Common myeloid progenitor, CD34-positive (primary cell): ENCODE measurements around the gene CANT1. TPM values are rescaled to one million over a fixed set of nuclear protein-coding genes. Genes with fewer than 3 reads are reported as not detected.

Source experiments
- CTCF ChIA-PET: fragments of 350-600 bp; sonication (Branson Sonifier 250); formaldehyde crosslinking; loops from one replicate; lab custom pipeline; 2021; ENCODE audit warnings: antibody characterized with exemption; lab: Charles Lee
- POLR2A ChIA-PET: fragments of 350-600 bp; sonication (Branson Sonifier 250); formaldehyde crosslinking; loops from one replicate; lab custom pipeline; 2021; ENCODE audit warnings: antibody characterized with exemption; lab: Charles Lee
- DNase-seq, 3 donors: peaks; one replicate each; pipeline versions ENCODE4 v3.0.0 to v3.0.0-alpha.2; 2013
- H3K27ac ChIP-seq, 2 experiments: 1 replicate in 1 of 2; 2 replicates in 1 of 2; pipeline ENCODE4 v1.7.0; 2013; ENCODE audit warnings: inconsistent platforms in 2 of 2, low read length in 2 of 2, mild to moderate bottlenecking in 2 of 2, low read depth in 1 of 2, moderate library complexity in 1 of 2; ENCODE audit not compliant: severe bottlenecking in 2 of 2, insufficient read depth in 1 of 2, poor library complexity in 1 of 2
- H3K27me3 ChIP-seq, 5 experiments: replicated peaks in 2 of 5; 1 replicate in 3 of 5; 2 replicates in 2 of 5; pipeline versions ENCODE4 v1.6.1 to v1.7.0; 2013; ENCODE audit warnings: low read length in 4 of 5, mild to moderate bottlenecking in 2 of 5, moderate library complexity in 2 of 5, inconsistent platforms in 1 of 5; ENCODE audit not compliant: insufficient read depth in 5 of 5, control insufficient read depth in 4 of 5
- H3K36me3 ChIP-seq, 4 experiments: 1 replicate in 2 of 4; 2 replicates in 2 of 4; pipeline versions ENCODE4 v1.6.1 to v1.7.0; 2013; ENCODE audit warnings: low read length in 3 of 4, control low read depth in 1 of 4, mild to moderate bottlenecking in 1 of 4; ENCODE audit not compliant: control insufficient read depth in 4 of 4, insufficient read depth in 4 of 4
- H3K4me1 ChIP-seq, 4 experiments: 1 replicate in 3 of 4; 2 replicates in 1 of 4; pipeline versions ENCODE4 v1.6.1 to v1.7.1; 2013; ENCODE audit warnings: low read length in 3 of 4, mild to moderate bottlenecking in 3 of 4, control low read depth in 1 of 4, inconsistent platforms in 1 of 4, moderate library complexity in 1 of 4; ENCODE audit not compliant: control insufficient read depth in 4 of 4, insufficient read depth in 4 of 4; ENCODE audit errors: control extremely low read depth in 1 of 4
- H3K4me3 ChIP-seq, 7 experiments: 1 replicate in 4 of 7; 2 replicates in 3 of 7; pipeline versions ENCODE4 v1.5.1 to v1.7.0; 2013; ENCODE audit warnings: mild to moderate bottlenecking in 7 of 7, low read length in 6 of 7, moderate library complexity in 6 of 7, inconsistent platforms in 2 of 7, low read depth in 2 of 7, control low read depth in 1 of 7; ENCODE audit not compliant: insufficient read depth in 4 of 7, control insufficient read depth in 1 of 7; ENCODE audit errors: extremely low read depth in 1 of 7
- H3K9me3 ChIP-seq, 5 experiments: 1 replicate in 4 of 5; 2 replicates in 1 of 5; pipeline versions ENCODE4 v1.6.1 to v1.7.1; 2013; ENCODE audit warnings: low read length in 4 of 5, mild to moderate bottlenecking in 2 of 5, inconsistent platforms in 1 of 5, low read depth in 1 of 5, moderate library complexity in 1 of 5; ENCODE audit not compliant: control insufficient read depth in 4 of 5, insufficient read depth in 2 of 5; ENCODE audit errors: control extremely low read depth in 1 of 5
- whole genome bisulfite sequencing: methylation state at CpG from one replicate; pipeline ENCODE4 v1.1.5; 2013; ENCODE audit not compliant: insufficient coverage; 5-methylcytosine and 5-hydroxymethylcytosine counted together
- polyA plus RNA-seq: library from polyadenylated mRNA; unstranded; fragments of 120-200 nt; gene quantifications from one replicate; pipeline ENCODE4 v1.2.1, GENCODE V29; 2013

The CANT1 gene
- 16.2 TPM for polyA plus RNA-seq

DNA sequence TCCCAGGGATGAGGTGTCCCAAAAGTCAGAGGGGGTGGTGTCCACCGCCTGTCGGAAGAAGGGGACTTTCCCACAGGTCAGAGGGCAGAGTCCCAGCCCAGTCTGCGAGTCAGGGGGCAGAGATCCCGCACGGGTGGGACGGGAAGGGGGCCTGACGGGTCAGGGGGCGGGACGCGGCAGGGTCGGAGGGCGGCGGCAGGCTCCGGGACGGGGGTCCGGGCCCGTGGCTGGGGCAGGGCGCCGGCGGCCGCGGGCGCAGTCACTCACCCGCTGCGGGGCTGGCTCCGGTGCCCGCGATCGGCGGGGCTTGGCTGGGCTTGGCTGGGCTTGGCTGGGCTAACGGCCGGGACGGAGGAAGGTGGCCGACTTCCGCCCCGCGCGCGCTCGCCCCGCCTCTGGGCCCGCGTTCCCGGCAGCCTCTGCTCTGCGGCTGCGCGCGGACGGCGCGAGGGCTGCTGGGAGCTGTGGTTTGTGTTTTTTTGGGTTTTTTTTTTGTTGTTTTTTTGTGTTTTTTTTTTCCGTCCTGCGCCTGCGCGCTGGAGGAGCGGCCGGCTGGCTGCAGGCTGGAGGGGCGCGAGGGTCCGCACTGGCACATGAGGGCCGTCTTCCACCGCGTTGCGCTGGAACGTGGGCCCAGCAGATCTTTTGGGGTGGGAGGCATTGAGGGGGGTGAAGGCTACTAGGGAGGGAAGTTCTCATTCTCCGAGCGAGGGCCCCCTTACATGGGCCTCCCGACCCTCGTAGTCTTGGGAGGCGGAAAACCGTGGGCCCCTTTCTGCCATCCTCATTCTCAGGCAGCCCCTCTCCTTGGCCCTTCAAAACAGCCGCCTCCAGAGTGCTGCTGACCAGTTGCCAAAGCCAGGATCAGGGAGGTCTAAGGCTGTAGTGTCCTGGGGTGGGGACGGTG, at the start of gene CANT1:
Gene CANT1, minus strand, starts transcription at position 368 of the 907 bp plus-strand sequence. CDS start 12,142 bp downstream, outside the sequence.
- WGBS: 0% methylated on average over 50 of the region's 73 CpGs
- Histone ChIP-seq H3K4me3 (peak within 1 kb of the TSS; percentile 70 to 99 (median 94)), H3K27me3 (no peaks in the 10 kb centered on the region), H3K27ac (peak within 1 kb of the TSS; percentile 88 to 97), H3K9me3 (peaks cover 0 to 5% (median 0%) of the 10 kb centered on the region in 5 experiments), H3K4me1 (peaks cover 9 to 51% (median 48%) of the 10 kb centered on the region in 4 experiments), H3K36me3 (peaks cover 0 to 19% (median 5%) of the 10 kb centered on the region in 4 experiments)
- peak; percentile 87 to 91 (median 89) for DNase-seq
- CTCF ChIA-PET: interaction anchor here (1.1 kb wide), 1 partner anchor 14 kb away, joined by 3 read pairs; no protein-coding TSS in a partner anchor
- POLR2A ChIA-PET: no interaction called here

DNA sequence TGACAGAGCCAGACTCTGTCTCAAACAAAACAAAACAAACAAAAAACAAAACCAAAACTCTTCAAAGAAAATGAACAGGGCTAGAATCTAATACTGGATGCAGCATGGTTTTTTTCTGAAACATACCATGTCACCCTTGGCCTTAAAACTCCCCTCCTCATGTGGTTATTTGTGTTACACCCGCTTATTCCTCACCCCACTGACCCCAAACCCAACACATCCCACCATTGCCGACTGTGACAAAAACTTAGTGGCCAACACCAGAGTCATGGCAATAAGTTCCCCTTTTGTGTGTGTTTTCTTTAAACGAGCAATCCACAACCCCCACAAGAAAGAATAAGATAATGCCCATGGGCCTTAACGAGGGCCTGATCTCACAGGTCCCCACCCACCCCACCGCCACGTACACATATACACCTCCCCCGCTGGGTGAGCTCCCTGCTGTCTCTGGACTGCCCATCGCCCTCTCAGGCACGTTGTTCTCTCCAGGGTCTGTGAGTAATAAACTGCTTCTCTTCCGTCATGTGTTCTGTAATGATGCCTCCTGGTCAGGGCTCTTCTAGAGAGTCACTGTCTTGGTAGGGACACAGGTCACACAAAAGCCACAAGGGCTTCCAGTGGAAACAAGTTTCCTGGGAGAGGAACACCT, 48.3 kb upstream of the CANT1 start:
- WGBS: 73% methylated on average over 10 of the region's 10 CpGs

DNA sequence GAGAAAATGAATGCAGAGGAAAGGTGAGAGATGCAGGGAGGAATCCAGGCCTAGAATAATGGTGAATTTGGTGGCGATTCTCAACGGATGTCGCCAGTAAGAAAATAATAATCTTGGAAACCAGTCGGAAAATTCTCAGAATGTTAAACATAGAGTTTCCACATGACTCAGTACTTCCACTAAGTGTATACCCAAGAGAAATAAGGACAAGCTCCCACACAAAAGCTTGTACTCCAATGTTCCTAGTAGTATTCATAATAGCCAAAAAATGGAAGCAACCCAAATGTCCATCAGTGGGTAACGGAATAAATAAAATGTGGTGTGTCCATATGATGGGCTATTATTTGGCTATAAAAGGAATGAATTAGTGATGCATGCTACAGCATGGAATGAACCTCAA, 45.6 kb upstream of the CANT1 start:
- no peaks in the 10 kb centered on the region for H3K36me3 ChIP-seq
- H3K4me1 ChIP-seq: peaks cover 0 to 20% (median 9%) of the 10 kb centered on the region in 4 experiments
- H3K9me3 ChIP-seq: peaks cover 0 to 12% (median 10%) of the 10 kb centered on the region in 5 experiments
- WGBS: 100% methylated on average over 3 of the region's 5 CpGs
- DNase-seq: no peak
- no peak overlapping the region for H3K4me3 ChIP-seq
- CTCF ChIA-PET: interaction anchor here (1.1 kb wide), 1 partner anchor 337 kb away, joined by 3 read pairs; no protein-coding TSS in a partner anchor
- POLR2A ChIA-PET: no interaction called here
- H3K27ac ChIP-seq: no peak overlapping the region
- H3K27me3 ChIP-seq: peaks cover 0 to 2% (median 0%) of the 10 kb centered on the region in 5 experiments

More for the DNA sequence above, 48.3 kb upstream of the CANT1 start:
- H3K4me3 ChIP-seq: no peak overlapping the region
- H3K27ac ChIP-seq: no peak overlapping the region
- peaks cover 0 to 2% (median 0%) of the 10 kb centered on the region in 5 experiments for H3K27me3 ChIP-seq
- DNase-seq: peak in 2 of 3 donors; percentile 49 to 55
- peaks cover 0 to 20% (median 9%) of the 10 kb centered on the region in 4 experiments for H3K4me1 ChIP-seq
- CTCF ChIA-PET: interaction anchor here (4.5 kb wide), 1 partner anchor 13 kb away, joined by 25 read pairs; no protein-coding TSS in a partner anchor
- POLR2A ChIA-PET: no interaction called here
- no peaks in the 10 kb centered on the region for H3K36me3 ChIP-seq
- peaks cover 0 to 12% (median 10%) of the 10 kb centered on the region in 5 experiments for H3K9me3 ChIP-seq

DNA sequence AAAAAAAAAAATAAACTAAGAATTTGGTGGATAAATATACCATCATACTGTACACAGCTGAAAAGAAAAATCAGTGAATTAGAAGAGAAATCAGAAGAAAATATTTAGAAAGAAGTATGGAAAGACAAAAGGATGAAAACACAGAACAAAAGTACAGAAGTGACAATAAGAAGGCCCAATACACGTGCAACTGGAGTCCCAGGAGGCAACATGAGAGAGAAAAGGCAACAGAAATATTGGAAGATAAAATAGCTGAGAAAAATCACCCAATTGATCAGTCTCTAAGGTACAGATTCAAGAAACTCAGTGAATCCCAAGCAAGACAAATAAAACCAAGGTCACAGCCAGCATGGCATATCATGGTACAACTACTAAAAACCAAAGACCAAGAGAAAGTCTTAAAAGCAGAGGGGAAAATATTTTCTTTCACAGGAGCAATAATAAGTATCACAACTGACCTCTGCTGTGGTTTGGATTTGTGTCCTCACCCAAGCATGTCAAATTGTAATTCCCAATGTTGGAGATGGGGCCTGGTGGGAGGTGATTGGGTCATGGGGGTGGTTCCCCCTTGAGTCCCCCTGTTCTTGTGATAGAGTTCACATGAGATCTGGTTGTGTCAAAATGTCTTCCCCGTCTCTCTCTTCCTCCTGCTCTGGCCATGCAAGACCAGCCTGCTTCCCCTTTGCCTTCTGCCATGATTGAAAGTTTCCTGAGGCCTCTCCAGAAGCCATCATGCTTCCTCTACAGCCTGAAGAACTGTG, 44.8 kb upstream of the CANT1 start:
- Histone ChIP-seq H3K4me1 (peaks cover 0 to 18% (median 9%) of the 10 kb centered on the region in 4 experiments), H3K27me3 (peaks cover 0 to 2% (median 0%) of the 10 kb centered on the region in 5 experiments), H3K36me3 (no peaks in the 10 kb centered on the region), H3K9me3 (peaks cover 0 to 12% (median 10%) of the 10 kb centered on the region in 5 experiments), H3K4me3 (no peak overlapping the region), H3K27ac (no peak overlapping the region)
- CTCF ChIA-PET: interaction anchor here (1.1 to 1.3 kb wide), 2 partner anchors 24 to 28 kb away, joined by 3 to 5 read pairs; no protein-coding TSS in a partner anchor
- POLR2A ChIA-PET: no interaction called here
- 73% methylated on average over 2 of the region's 2 CpGs for WGBS
- DNase-seq: peak; percentile 21 to 58 (median 49)

DNA sequence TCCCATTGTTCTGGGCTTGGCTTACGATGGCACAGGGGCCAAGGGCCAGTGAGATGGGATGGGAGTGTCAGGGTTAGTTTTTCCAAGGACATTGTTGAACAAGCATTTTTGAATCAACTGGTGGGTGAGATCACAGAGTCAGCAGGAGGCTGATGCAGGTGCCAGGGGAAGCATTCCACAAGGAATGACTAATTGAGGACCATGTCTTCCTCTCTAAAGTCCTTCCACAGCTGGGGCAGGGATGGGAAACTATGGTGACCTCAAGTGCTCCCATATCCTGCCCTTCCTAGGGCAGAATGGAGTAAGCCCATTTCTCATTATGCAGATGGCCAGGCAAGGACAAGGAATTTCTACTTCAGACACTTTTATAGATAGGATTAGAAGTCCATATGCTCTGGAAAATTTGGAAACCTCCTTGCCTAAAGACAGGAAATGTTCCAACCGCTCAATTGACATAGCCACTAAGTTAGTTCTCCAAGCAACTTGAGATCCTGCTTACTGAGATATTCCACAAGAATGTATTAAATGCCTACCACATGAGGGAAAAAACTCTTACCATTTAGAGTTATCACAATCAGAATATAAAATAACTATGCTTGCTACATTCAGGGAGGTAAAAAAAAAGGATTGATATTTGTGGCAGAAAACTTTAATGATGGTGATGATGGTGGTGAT, 43.8 kb upstream of the CANT1 start:
- Histone ChIP-seq H3K36me3 (no peaks in the 10 kb centered on the region), H3K4me1 (peaks cover 0 to 8% (median 2%) of the 10 kb centered on the region in 4 experiments), H3K27ac (no peak overlapping the region), H3K27me3 (peaks cover 0 to 2% (median 0%) of the 10 kb centered on the region in 5 experiments), H3K9me3 (peaks cover 0 to 12% (median 10%) of the 10 kb centered on the region in 5 experiments), H3K4me3 (no peak overlapping the region)
- CTCF ChIA-PET: interaction anchor here (1.1 to 1.3 kb wide), 2 partner anchors 25 to 29 kb away, joined by 3 to 5 read pairs; no protein-coding TSS in a partner anchor
- POLR2A ChIA-PET: no interaction called here
- WGBS: no CpG with 5 or more reads among the region's 2 CpGs
- DNase-seq: no peak

DNA sequence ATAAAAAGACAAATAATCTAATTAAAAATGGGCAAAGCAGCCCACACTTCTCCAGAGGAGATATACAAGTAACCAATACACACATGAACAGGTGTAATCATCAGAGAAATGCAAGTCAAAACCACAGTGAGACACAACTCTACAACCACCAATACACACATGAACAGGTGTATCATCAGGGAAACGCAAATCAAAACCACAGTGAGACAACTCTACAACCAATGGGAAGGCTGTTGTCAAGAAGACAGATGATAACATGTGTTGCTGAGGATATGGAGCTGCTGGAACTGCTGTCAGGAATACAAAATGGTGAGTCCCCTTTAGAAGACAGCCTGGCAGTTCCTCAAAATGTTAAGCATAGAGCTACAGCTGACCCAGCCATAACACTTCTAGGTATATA, 42.6 kb upstream of the CANT1 start:
- peaks cover 0 to 12% (median 8%) of the 10 kb centered on the region in 5 experiments for H3K9me3 ChIP-seq
- no peak overlapping the region for H3K4me3 ChIP-seq
- no peaks in the 10 kb centered on the region for H3K4me1 ChIP-seq
- H3K36me3 ChIP-seq: no peaks in the 10 kb centered on the region
- no peak for DNase-seq
- ChIA-PET CTCF (interaction anchor here (0.9 kb wide), 1 partner anchor 20 kb away, joined by 3 read pairs; no protein-coding TSS in a partner anchor), POLR2A (no interaction called here)
- no peak overlapping the region for H3K27ac ChIP-seq
- H3K27me3 ChIP-seq: peaks cover 0 to 2% (median 0%) of the 10 kb centered on the region in 5 experiments
- WGBS: no CpG with 5 or more reads among the region's 1 CpG
